Naive B cell (primary cell): ENCODE measurements around the gene ZC3H7A. TPM values are rescaled to one million over a fixed set of nuclear protein-coding genes. Genes with fewer than 3 reads are reported as not detected.
A peak's percentile ranks its signal among the peaks of the same experiment; 100 is the strongest.
"Not testable (repeated sequence)": the region's sequence is repeated elsewhere in the genome, so short reads cannot be mapped to it uniquely, and the experiment has no call there.

Source experiments
- ATAC-seq, 2 donors: fragments of 150-1000 bp; cut with Tn5 transposase; 2 replicates each; pipeline ENCODE4 v1.10.0; 2021; ENCODE audit warnings: low read depth in 2 of 2, mild to moderate bottlenecking in 2 of 2, moderate library complexity in 2 of 2
- DNase-seq: peaks from one replicate; pipeline ENCODE4 v3.0.0; 2022
- H3K27ac Mint-ChIP-seq, 6 donors: one replicate each; pipeline ENCODE4 v1.8.0; 2020 to 2022; ENCODE audit warnings: mild to moderate bottlenecking in 6 of 6, mixed read lengths in 6 of 6, moderate library complexity in 5 of 6, inconsistent platforms in 2 of 6
- H3K27me3 Mint-ChIP-seq, 3 donors: one replicate each; pipeline ENCODE4 v1.8.0; 2021 to 2022; ENCODE audit warnings: mixed read lengths in 3 of 3, mild to moderate bottlenecking in 1 of 3
- H3K36me3 Mint-ChIP-seq, 2 donors: one replicate each; pipeline ENCODE4 v1.8.0; 2020 to 2022; ENCODE audit warnings: mixed read lengths in 2 of 2, inconsistent platforms in 1 of 2, mild to moderate bottlenecking in 1 of 2
- H3K4me1 Mint-ChIP-seq, 3 donors: one replicate each; pipeline ENCODE4 v1.8.0; 2020 to 2022; ENCODE audit warnings: mixed read lengths in 3 of 3, inconsistent platforms in 1 of 3, mild to moderate bottlenecking in 1 of 3, moderate library complexity in 1 of 3
- H3K4me3 Mint-ChIP-seq, 8 donors: one replicate each; pipeline ENCODE4 v1.8.0; 2020 to 2022; ENCODE audit warnings: mild to moderate bottlenecking in 8 of 8, mixed read lengths in 8 of 8, moderate library complexity in 8 of 8, inconsistent platforms in 2 of 8
- H3K9me3 Mint-ChIP-seq, 7 donors: one replicate each; pipeline ENCODE4 v1.8.0; 2020 to 2022; ENCODE audit warnings: mixed read lengths in 7 of 7, mild to moderate bottlenecking in 5 of 7, inconsistent platforms in 2 of 7, moderate library complexity in 1 of 7
- polyA plus RNA-seq, 6 donors: library from polyadenylated mRNA; unstranded; fragments of 300-500 nt; fragmentation: Illumina TruSeq; gene quantifications; one replicate each; pipeline ENCODE4 v1.2.3, GENCODE V29; 2021; ENCODE audit warnings: low read depth in 6 of 6

Gene ZC3H7A, protein sequence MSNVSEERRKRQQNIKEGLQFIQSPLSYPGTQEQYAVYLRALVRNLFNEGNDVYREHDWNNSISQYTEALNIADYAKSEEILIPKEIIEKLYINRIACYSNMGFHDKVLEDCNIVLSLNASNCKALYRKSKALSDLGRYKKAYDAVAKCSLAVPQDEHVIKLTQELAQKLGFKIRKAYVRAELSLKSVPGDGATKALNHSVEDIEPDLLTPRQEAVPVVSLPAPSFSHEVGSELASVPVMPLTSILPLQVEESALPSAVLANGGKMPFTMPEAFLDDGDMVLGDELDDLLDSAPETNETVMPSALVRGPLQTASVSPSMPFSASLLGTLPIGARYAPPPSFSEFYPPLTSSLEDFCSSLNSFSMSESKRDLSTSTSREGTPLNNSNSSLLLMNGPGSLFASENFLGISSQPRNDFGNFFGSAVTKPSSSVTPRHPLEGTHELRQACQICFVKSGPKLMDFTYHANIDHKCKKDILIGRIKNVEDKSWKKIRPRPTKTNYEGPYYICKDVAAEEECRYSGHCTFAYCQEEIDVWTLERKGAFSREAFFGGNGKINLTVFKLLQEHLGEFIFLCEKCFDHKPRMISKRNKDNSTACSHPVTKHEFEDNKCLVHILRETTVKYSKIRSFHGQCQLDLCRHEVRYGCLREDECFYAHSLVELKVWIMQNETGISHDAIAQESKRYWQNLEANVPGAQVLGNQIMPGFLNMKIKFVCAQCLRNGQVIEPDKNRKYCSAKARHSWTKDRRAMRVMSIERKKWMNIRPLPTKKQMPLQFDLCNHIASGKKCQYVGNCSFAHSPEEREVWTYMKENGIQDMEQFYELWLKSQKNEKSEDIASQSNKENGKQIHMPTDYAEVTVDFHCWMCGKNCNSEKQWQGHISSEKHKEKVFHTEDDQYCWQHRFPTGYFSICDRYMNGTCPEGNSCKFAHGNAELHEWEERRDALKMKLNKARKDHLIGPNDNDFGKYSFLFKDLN
- 10 to 100 TPM; 20.7 to 38.4 (median 32.0) TPM for polyA plus RNA-seq

DNA sequence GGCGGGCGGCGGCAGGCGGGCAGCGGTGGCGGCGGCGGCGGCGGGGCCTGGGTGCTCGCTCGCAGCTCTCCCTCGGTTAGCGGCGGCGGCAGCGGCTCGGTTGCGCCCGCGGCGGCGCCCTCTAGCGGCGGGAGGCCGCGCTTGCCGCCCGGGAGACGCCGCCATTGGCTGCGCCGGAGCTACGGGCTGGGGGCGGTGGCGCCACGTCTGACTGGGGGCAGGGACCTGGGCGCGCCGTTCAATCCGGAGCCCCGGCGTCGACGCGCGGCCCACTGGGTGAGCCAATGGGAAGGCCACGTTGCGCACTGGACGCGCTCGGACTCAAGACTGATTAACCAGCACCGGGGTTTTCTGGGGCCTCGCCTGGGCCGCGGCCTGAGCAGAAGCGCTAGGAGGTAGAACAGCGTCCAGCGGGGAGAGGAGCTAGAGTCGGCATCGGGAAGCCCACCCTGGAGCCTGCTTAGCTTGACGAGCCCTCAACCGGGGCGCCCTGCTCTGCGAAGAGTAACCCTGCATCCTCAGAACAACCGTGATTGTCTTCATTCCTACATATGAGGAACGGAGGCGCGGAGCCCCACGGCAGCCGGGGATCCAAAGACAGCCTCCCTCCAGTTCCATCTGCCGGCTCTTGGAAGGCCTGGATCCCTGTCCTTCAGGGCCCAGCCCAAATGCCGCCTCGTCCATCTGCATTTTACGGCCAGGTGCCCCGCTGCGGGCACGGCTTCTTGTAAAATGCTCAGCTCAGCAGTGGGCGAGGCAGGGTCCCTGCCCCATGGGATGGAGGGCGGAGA lies at the start of gene ZC3H7A:
Gene ZC3H7A (minus strand): TSS at position 93 of the 791 bp plus-strand sequence. CDS start 14,904 bp downstream, outside the sequence.
- DNase-seq (peak; percentile 95), ATAC-seq (peak; percentile 93 to 95)
- Mint-ChIP-seq H3K9me3 (no peaks in the 10 kb centered on the region), H3K4me3 (peak within 1 kb of the TSS; percentile 90 to 98 (median 96)), H3K36me3 (no peaks in the 10 kb centered on the region), H3K27ac (peak within 1 kb of the TSS; percentile 95 to 99 (median 99)), H3K4me1 (peaks cover 47 to 70% (median 63%) of the 10 kb centered on the region in 3 donors), H3K27me3 (no peaks in the 10 kb centered on the region)

- Mint-ChIP-seq H3K27me3 (no peaks in the 10 kb centered on the region), H3K4me3 (no peak overlapping the region), H3K9me3 (no peaks in the 10 kb centered on the region), H3K36me3 (peaks cover 7 to 8% of the 10 kb centered on the region in 2 donors), H3K4me1 (peaks cover 3 to 17% (median 15%) of the 10 kb centered on the region in 3 donors), H3K27ac (peak overlapping the region in 2 of 6 donors; percentile 35 to 47)
- DNase-seq (no peak), ATAC-seq (no peak)
Measured at GRCh38 chr16:11844499-11844898, 47.4 kb upstream of the ZC3H7A start.

DNA sequence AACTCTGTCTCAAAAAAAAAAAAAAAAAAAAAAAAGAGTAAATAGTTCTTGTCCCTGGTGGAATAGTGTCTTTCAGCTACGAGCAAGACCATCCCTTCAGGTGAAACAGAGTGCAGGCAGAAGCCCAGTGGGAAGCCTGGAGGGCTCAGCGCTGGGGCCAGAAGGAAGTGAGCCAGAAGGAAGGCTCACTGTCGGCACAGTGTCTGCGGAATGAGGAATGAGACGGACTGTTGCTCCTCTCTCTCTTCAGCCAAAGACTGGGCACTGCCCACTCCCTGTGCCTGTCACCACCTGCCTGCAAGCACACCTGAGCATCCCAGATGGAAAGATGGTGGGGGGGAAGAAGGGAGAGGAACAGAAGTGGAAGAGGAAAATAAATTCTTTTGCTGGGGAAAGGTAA lies 46.8 kb upstream of the ZC3H7A start:
- no peaks in the 10 kb centered on the region for H3K9me3 Mint-ChIP-seq
- H3K4me3 Mint-ChIP-seq = no peak overlapping the region
- ATAC-seq (no peak), DNase-seq (no peak)
- H3K27ac Mint-ChIP-seq = peak overlapping the region in 1 of 6 donors; percentile 47
- H3K4me1 Mint-ChIP-seq = peaks cover 3 to 12% (median 9%) of the 10 kb centered on the region in 3 donors
- H3K36me3 Mint-ChIP-seq = peaks cover 9% of the 10 kb centered on the region in 2 donors
- H3K27me3 Mint-ChIP-seq = no peaks in the 10 kb centered on the region

GRCh38 chr16:11843206-11843605 lies 46.1 kb upstream of the ZC3H7A start:
- H3K4me1 Mint-ChIP-seq = peaks cover 3 to 5% (median 4%) of the 10 kb centered on the region in 3 donors
- DNase-seq = no peak
- H3K9me3 Mint-ChIP-seq = no peaks in the 10 kb centered on the region
- no peak for ATAC-seq
- no peak overlapping the region for H3K4me3 Mint-ChIP-seq
- peaks cover 9% of the 10 kb centered on the region in 2 donors for H3K36me3 Mint-ChIP-seq
- no peaks in the 10 kb centered on the region for H3K27me3 Mint-ChIP-seq
- H3K27ac Mint-ChIP-seq = no peak overlapping the region

GRCh38 chr16:11841026-11841425 lies 44.0 kb upstream of the ZC3H7A start:
- ATAC-seq = no peak
- H3K27ac Mint-ChIP-seq = no peak overlapping the region
- H3K36me3 Mint-ChIP-seq = peaks cover 8 to 18% of the 10 kb centered on the region in 2 donors
- DNase-seq = no peak
- H3K9me3 Mint-ChIP-seq = no peaks in the 10 kb centered on the region
- no peak overlapping the region for H3K4me3 Mint-ChIP-seq
- H3K4me1 Mint-ChIP-seq = peaks cover 0 to 3% (median 0%) of the 10 kb centered on the region in 3 donors
- no peaks in the 10 kb centered on the region for H3K27me3 Mint-ChIP-seq

GRCh38 chr16:11836650-11837244 lies 39.7 kb upstream of the ZC3H7A start:
- Mint-ChIP-seq H3K4me3 (no peak overlapping the region), H3K4me1 (no peaks in the 10 kb centered on the region), H3K27ac (no peak overlapping the region), H3K27me3 (no peaks in the 10 kb centered on the region), H3K9me3 (no peaks in the 10 kb centered on the region), H3K36me3 (peaks cover 10 to 21% of the 10 kb centered on the region in 2 donors)
- ATAC-seq = no peak
- DNase-seq = no peak

GRCh38 chr16:11835891-11836649 lies 39.0 kb upstream of the ZC3H7A start:
- peaks cover 10 to 21% of the 10 kb centered on the region in 2 donors for H3K36me3 Mint-ChIP-seq

DNA sequence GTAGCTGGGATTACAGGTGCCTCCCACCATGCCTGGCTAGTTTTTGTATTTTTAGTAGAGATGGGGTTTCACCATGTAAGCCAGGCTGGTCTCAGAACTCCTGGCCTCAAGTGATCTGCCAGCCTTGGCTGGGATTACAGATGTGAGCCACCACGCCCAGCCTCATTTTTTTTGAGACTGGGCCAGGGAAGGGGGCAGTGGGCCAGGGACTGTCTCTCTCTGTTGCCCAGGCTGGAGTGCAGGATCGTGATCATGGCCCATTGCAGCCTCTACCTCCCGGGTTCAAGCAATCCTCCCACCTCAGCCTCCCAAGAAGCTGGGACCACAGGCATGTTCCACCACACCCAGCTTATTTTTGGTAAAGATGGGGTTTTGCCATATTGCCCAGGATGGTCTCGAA lies 38.3 kb upstream of the ZC3H7A start:
- Mint-ChIP-seq H3K9me3 (no peaks in the 10 kb centered on the region), H3K4me3 (no peak overlapping the region), H3K27me3 (no peaks in the 10 kb centered on the region), H3K36me3 (peaks cover 10 to 21% of the 10 kb centered on the region in 2 donors), H3K27ac (no peak overlapping the region), H3K4me1 (no peaks in the 10 kb centered on the region)
- ATAC-seq (no peak), DNase-seq (no peak)

More at GRCh38 chr16:11835891-11836649, 39.0 kb upstream of the ZC3H7A start:
- Mint-ChIP-seq H3K27ac (peak overlapping the region in 4 of 6 donors; percentile 34 to 91 (median 59)), H3K4me3 (peak overlapping the region in 1 of 8 donors; percentile 49), H3K4me1 (no peaks in the 10 kb centered on the region), H3K27me3 (no peaks in the 10 kb centered on the region), H3K9me3 (no peaks in the 10 kb centered on the region)
- DNase-seq (no peak), ATAC-seq (no peak)

DNA sequence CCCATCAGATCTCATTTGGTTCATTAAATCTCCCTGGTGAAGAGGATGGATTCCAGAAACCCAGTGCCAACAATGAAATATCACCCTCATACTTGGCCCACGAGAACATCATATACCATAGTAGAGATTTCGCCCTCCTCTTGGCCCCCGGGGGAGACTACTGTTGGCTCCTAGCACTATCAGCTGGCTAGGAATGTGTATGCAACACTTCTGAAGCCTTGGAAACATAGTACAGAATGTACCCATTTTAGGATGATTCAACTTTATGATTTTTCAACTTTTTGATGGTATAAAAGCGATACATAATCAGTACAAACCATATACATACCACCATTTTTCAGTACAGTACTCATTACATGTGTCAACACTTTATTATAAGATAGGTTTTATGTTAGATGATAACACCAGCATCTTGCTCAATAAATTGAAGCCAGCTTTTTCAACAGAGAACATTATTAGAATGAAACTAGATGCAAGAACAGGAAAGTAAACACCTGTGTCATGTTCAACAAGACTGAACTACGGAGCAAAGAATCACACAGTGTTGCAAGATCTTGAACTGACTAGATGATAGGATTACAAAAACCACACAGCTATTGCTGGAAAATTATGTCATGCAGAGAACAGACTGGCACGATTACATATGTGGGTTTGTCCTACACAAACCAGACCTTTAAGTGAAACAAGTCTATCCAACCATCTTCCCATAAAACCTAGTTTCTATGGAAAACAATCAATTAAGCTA lies 37.1 kb upstream of the ZC3H7A start:
- Mint-ChIP-seq H3K9me3 (no peaks in the 10 kb centered on the region), H3K4me3 (no peak overlapping the region), H3K27me3 (no peaks in the 10 kb centered on the region), H3K4me1 (no peaks in the 10 kb centered on the region), H3K36me3 (peaks cover 5 to 12% of the 10 kb centered on the region in 2 donors), H3K27ac (no peak overlapping the region)
- DNase-seq = no peak
- ATAC-seq = no peak

- ATAC-seq (no peak), DNase-seq (no peak)
- no peaks in the 10 kb centered on the region for H3K36me3 Mint-ChIP-seq
- H3K9me3 Mint-ChIP-seq = no peaks in the 10 kb centered on the region
- H3K4me1 Mint-ChIP-seq = no peaks in the 10 kb centered on the region
- no peaks in the 10 kb centered on the region for H3K27me3 Mint-ChIP-seq
- H3K4me3 Mint-ChIP-seq = no peak overlapping the region
- H3K27ac Mint-ChIP-seq = no peak overlapping the region
Measured at GRCh38 chr16:11828696-11829095, 31.6 kb upstream of the ZC3H7A start.

DNA sequence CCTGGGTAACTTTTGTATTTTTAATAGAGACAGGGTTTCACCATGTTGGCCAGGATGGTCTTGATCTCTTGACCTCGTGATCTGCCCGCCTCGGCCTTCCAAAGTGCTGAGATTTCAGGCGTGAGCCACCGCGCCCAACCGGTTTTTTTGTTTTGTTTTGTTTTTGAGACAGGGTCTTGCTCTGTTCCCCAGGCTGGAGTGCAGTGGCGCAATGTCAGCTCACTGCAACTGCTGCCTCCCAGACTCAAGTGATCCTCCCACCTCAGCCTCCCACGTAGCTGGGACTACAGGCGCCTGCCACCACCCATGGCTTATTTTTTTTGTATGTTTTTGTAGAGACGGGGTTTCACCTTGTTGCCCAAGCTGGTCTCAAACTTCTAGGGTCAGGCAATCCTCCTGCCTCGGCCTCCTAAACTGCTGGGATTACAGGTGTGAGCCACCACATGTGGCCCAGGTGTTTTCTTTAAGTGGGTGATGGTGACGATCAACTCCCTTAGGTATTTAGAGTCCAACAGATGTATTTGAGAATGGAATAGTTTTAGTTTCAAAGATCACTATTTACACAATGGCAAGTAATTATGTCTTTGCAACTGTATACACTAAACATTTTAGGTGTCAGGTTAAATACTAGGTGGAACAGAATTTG lies 28.6 kb upstream of the ZC3H7A start:
- not testable (repeated sequence) for ATAC-seq, H3K36me3 Mint-ChIP-seq, H3K4me3 Mint-ChIP-seq, H3K4me1 Mint-ChIP-seq, H3K9me3 Mint-ChIP-seq, DNase-seq, H3K27me3 Mint-ChIP-seq, H3K27ac Mint-ChIP-seq
